ENCODE measurements around the gene MKI67. TPM values are rescaled to one million over a fixed set of nuclear protein-coding genes. Genes with fewer than 3 reads are reported as not detected.
"Not testable (repeated sequence)": the region's sequence is repeated elsewhere in the genome, so short reads cannot be mapped to it uniquely, and the experiment has no call there.

MKI67 gene
- total and polyA plus RNA-seq, 8 donors = 0.61 to 60.8 (median 7.7) TPM

DNA sequence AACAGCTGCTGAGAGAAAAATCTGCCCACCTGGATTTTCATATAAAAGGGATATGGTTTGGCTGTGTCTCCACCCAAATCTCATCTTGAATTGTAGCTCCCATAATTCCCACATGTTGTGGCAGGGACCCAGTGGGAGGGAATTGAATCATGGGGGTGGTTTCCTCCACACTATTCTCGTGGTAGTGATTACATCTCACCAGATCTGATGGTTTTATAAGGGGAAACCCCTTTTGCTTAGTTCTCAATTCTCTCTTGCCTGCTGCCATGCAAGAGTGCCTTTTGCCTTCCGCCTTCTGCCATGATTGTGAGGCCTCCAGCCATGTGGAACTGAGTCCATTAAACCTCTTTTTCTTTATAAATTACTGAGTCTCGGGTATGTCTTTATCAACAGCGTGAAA lies 20.8 kb upstream of the MKI67 start:
- Histone ChIP-seq H3K36me3 (no peaks in the 10 kb centered on the region), H3K9me3 (peaks cover 0 to 5% (median 0%) of the 10 kb centered on the region in 4 donors), H3K27ac (no peak overlapping the region), H3K4me1 (peaks cover 6 to 14% (median 7%) of the 10 kb centered on the region in 4 donors), H3K4me3 (no peak overlapping the region), H3K27me3 (peaks cover 0 to 41% (median 10%) of the 10 kb centered on the region in 3 donors)
- WGBS, 5 donors = 67 to 77% (median 74%) methylated on average over 4 of the region's 4 CpGs
- intact Hi-C loops (cut with DNase I; ENCODE audit: low total_unique reads) = no loop called here
- TF ChIP-seq EP300 (IDR thresholded peaks at IDR 0.05) (no peak), CTCF (IDR thresholded peaks at IDR 0.05) (no peak), POLR2A (IDR thresholded peaks at IDR 0.05) (no peak), POLR2AphosphoS5 (IDR thresholded peaks at IDR 0.05) (no peak)
- DNase-seq = no peak

DNA sequence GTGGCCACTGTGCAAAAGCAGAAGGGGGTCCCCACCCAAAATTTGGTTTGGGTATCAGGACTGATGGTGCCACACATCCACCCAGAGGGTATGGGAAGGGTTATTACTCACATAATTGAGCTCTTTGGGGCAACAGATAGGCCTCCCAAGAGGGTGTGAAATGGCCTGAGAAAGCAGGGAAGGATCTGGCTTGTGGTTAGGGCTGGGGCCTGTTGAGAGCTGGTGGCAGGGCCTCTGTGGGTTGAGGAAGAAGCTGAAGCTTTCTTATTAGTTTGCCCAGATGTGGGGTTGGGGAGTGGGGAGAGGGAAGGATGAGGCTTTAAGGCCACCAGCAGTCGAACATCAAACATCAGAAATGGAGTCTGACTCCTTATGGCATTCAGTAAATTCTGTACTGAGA lies 18.3 kb upstream of the MKI67 start:
- no peaks in the 10 kb centered on the region for H3K36me3 ChIP-seq
- WGBS, 5 donors = 69 to 87% (median 75%) methylated on average over 1 of the region's 1 CpG
- H3K27me3 ChIP-seq = peaks cover 0 to 18% (median 6%) of the 10 kb centered on the region in 3 donors
- H3K27ac ChIP-seq = no peak overlapping the region
- intact Hi-C loops (cut with DNase I; ENCODE audit: low total_unique reads) = no loop called here
- H3K4me3 ChIP-seq = no peak overlapping the region
- DNase-seq = no peak
- H3K9me3 ChIP-seq = peaks cover 0 to 5% (median 0%) of the 10 kb centered on the region in 4 donors
- TF ChIP-seq POLR2A (IDR thresholded peaks at IDR 0.05) (no peak), POLR2AphosphoS5 (IDR thresholded peaks at IDR 0.05) (no peak), EP300 (IDR thresholded peaks at IDR 0.05) (no peak), CTCF (IDR thresholded peaks at IDR 0.05) (no peak)
- peaks cover 0 to 4% (median 0%) of the 10 kb centered on the region in 4 donors for H3K4me1 ChIP-seq

- DNase-seq = no peak
- TF ChIP-seq EP300 (IDR thresholded peaks at IDR 0.05) = no peak
- TF ChIP-seq POLR2AphosphoS5 (IDR thresholded peaks at IDR 0.05) = no peak
- no peak for TF ChIP-seq POLR2A (IDR thresholded peaks at IDR 0.05)
- TF ChIP-seq CTCF (IDR thresholded peaks at IDR 0.05) = no peak
- intact Hi-C loops (cut with DNase I; ENCODE audit: low total_unique reads) = no loop called here
- peaks cover 0 to 8% (median 0%) of the 10 kb centered on the region in 3 donors for H3K27me3 ChIP-seq
- H3K9me3 ChIP-seq = peaks cover 0 to 5% (median 0%) of the 10 kb centered on the region in 4 donors
- H3K36me3 ChIP-seq = no peaks in the 10 kb centered on the region
- H3K4me3 ChIP-seq = no peak overlapping the region
- WGBS, 5 donors = 91 to 98% (median 94%) methylated on average over 2 of the region's 2 CpGs
- no peaks in the 10 kb centered on the region for H3K4me1 ChIP-seq
- no peak overlapping the region for H3K27ac ChIP-seq
Observed at GRCh38 chr10:128143531-128143930, 17.3 kb upstream of the MKI67 start.

DNA sequence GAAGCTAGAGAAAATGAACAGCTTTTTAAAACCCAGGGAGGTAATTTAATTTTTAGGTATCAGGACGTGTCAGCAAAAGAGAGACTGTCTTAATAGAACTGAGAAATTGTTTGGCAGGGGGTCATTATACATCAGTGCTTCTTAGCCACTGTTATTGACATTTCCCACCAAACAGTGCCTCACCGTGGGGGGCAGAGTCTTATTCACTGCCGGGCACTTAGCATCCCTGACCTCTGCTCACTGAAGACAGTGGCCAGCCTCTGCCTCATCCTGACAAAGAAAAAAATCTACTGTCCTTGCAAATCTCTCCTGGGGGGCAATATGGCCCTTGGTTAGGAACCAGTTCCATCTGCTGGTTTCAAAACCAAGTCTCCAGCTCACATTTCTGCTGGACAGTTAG lies 14.2 kb upstream of the MKI67 start:
- Histone ChIP-seq H3K9me3 (no peaks in the 10 kb centered on the region), H3K4me1 (no peaks in the 10 kb centered on the region), H3K36me3 (no peaks in the 10 kb centered on the region), H3K27me3 (no peaks in the 10 kb centered on the region), H3K27ac (no peak overlapping the region), H3K4me3 (no peak overlapping the region)
- WGBS, 5 donors = 35 to 53% (median 43%) methylated on average over 3 of the region's 3 CpGs
- intact Hi-C loops (cut with DNase I; ENCODE audit: low total_unique reads) = no loop called here
- TF ChIP-seq POLR2AphosphoS5 (IDR thresholded peaks at IDR 0.05) = no peak
- TF ChIP-seq EP300 (IDR thresholded peaks at IDR 0.05) = no peak
- TF ChIP-seq POLR2A (IDR thresholded peaks at IDR 0.05) = no peak
- no peak for TF ChIP-seq CTCF (IDR thresholded peaks at IDR 0.05)
- DNase-seq = no peak

GRCh38 chr10:128138429-128138828 lies 12.2 kb upstream of the MKI67 start:
- DNase-seq; H3K36me3 ChIP-seq; H3K27me3 ChIP-seq; H3K4me3 ChIP-seq; H3K9me3 ChIP-seq; intact Hi-C loops (cut with DNase I; ENCODE audit: low total_unique reads); H3K4me1 ChIP-seq; H3K27ac ChIP-seq: not testable (repeated sequence)
- WGBS, 5 donors = 87 to 93% (median 92%) methylated on average over 11 of the region's 11 CpGs

All from stomach (tissue), 9 donors.